GM15510 (cell line): Measurements from ENCODE around the gene HLA-E.
A peak's percentile ranks its signal among the peaks of the same experiment; 100 is the strongest.

ENCODE experiments used
- POLR2A ChIP-seq: IDR thresholded peaks from 3 replicates; pipeline ENCODE4 v1.6.1; 2011; ENCODE audit warnings: borderline replicate concordance; ENCODE audit not compliant: insufficient read length; ENCODE audit errors: extremely low read depth

HLA-E gene

GRCh38 chr6:30463651-30464618 is 25.4 kb upstream of the HLA-E start:
- no peak for TF ChIP-seq POLR2A

DNA sequence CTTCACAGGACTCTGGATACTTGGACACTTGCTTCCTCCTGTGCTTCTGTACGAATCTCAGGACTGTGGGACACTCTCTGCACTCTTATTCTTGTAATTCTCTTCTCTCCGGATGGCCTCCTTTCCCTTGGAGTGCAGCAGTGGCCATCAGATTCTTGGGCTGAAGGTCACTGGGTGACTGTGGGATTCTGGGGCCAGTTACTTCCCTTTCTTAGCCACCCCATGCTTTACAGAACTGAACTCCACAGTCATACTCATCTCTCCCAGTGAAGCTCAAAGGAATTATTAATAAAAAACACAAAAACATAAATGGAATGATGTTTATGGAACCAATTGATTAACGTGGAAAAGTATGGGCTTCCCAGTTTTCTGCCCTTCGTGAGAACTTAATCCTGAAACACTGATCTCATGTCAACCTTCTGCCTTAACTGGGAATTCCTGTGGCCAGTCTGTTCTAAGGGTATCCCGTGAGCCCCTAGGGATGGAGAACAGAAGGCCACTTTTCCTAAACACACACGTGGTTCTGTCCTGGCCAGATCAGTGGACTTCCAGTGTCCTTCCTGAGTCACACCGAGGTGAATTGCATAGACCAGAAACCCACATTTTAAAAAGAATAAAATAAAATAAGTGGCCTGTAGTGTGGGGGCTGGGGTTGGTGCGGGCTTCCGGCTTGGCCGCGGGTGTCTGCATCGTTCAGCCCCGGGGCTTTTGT is 23.6 kb upstream of the HLA-E start:
- no peak for TF ChIP-seq POLR2A

GRCh38 chr6:30470968-30471367 is 18.3 kb upstream of the HLA-E start:
- no peak for TF ChIP-seq POLR2A

- no peak for TF ChIP-seq POLR2A
Observed at GRCh38 chr6:30480536-30481156, 8.7 kb upstream of the HLA-E start.

DNA sequence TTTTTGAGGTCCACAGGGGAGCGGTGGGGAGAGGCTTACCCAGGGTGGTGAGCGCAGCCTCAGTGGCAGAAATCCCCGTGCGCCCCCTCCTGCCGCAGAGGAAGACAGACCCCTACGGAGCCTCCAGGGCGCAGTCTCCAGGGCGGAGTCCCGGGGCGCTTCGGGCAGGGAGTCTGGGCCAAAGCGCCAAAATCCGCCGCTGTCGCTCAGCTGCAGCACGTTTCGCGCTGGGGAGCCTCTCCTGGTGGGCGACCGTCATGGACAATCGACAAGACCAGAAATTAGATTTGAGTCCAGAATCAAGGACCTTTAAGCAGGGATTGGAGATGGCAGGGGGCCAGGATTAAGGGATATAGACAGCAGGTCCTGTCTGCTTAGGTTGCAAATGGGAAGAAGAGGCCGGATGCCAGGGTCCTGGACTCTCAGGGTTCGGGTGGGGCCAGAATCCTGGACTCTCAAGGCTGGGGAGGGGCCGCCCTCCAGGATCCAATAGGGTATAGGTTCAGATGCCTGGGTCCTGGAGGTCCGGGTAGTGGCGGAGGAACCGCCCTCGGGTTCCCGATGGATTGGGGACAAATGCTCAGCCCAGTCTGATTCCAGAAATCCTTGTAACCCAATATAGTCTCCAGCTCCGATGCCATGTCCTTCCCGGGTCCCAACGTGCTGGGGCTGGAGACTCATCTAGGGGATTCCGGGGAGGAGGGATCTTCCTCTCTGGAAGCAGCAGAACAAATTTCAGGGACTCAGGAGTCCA is 7.9 kb upstream of the HLA-E start:
- TF ChIP-seq POLR2A: no peak

GRCh38 chr6:30483677-30484279 is 5.5 kb upstream of the HLA-E start:
- TF ChIP-seq POLR2A: no peak

- no peak for TF ChIP-seq POLR2A
Observed at GRCh38 chr6:30485236-30485635, 4.1 kb upstream of the HLA-E start.

DNA sequence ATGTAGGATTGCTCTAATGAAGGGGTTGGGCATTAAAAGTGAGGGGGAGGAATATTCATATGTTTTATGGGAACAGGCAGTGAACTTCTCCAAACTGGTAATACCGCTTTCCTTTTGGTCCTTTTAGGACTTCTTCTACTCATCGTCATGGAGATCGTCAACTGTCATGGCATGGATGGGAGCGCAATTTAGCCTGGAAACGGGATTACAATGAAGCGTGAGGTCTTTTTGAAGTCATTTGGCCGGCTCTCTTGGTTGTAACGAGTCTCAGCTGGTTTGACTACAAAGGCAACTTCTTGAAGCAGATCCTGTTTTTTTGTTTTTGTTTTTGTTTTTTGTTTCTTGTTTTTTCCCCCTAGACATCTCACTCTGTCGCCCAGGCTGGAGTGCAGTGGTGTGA is 1.4 kb upstream of the HLA-E start:
- no peak for TF ChIP-seq POLR2A

- peak; percentile 28 for TF ChIP-seq POLR2A
Observed at GRCh38 chr6:30490026-30490876, 942 bp downstream of the HLA-E start.

- no peak for TF ChIP-seq POLR2A
Observed at GRCh38 chr6:30491991-30492952, 3.0 kb downstream of the HLA-E start.

- peak; percentile 77 for TF ChIP-seq POLR2A
Observed at GRCh38 chr6:30493643-30494250, 4.4 kb downstream of the HLA-E start.

DNA sequence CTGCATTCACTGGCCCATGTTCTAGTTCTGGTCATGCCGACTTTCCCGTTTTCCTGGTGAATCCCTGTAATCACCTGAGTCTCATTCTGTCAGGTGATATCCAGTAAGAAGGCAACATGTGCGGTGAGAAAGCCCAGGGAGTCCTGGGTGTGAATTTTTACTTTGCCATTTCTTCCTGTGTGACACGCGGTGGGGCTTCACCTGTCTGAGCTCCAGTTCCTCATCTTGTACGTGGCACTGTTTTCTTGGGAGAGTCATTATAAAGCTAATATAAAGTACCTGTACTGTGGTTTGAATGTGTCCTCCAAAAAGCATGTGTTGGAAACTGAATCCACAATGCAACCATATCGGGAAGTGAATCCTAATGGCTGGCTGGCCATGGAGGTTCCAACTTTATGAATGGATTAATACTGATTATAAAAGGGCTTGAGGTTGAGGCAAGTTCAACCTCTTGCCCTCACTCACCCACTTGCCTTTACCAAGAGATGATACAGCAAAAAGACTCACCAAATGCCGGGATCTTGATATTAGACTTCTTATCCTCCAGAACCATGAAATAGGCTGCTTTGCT is 5.1 kb downstream of the HLA-E start:
- TF ChIP-seq POLR2A: no peak

GRCh38 chr6:30495993-30496392 is 6.7 kb downstream of the HLA-E start:
- TF ChIP-seq POLR2A: no peak
